ENCODE data around the gene CTSW. TPM values are rescaled to one million over a fixed set of nuclear protein-coding genes. Genes with fewer than 3 reads are reported as not detected.
A peak's percentile ranks its signal among the peaks of the same experiment; 100 is the strongest.

CTSW gene
- total and polyA plus RNA-seq, 2 donors (not counting 1 experiment from before 2014, with no cell fraction given): 0.84 to 4.6 TPM

- no peak overlapping the region for H3K9ac ChIP-seq (ENCODE audit: low read length)
- peaks cover 0 to 62% of the 10 kb centered on the region in 2 experiments for H3K36me3 ChIP-seq (replicated peaks in 1 of 2; ENCODE audit: control extremely low read depth in 1 of 2, control insufficient read depth in 1 of 2, extremely low read depth in 1 of 2, insufficient read depth in 2 of 2, low read length in 1 of 2)
- no peak overlapping the region for H3K27ac Mint-ChIP-seq
- POLR2A ChIA-PET: interaction anchor here (0.6 kb wide), 1 partner anchor 14 kb away, joined by 3 read pairs; no protein-coding TSS in a partner anchor
- peaks cover 43% of the 10 kb centered on the region for H3K79me2 ChIP-seq (ENCODE audit: control insufficient read depth, insufficient read depth, low read length)
- H2AFZ ChIP-seq (ENCODE audit: insufficient read depth, low read depth, low read length, poor library complexity, severe bottlenecking): no peak overlapping the region
- H3K4me1 ChIP-seq (ENCODE audit: control insufficient read depth in 2 of 2, insufficient read depth in 2 of 2, low read length in 2 of 2): peaks cover 11 to 22% of the 10 kb centered on the region in 2 donors
- H3K27me3 ChIP-seq (replicated peaks in 1 of 4; ENCODE audit: control extremely low read depth in 1 of 4, control insufficient read depth in 3 of 4, insufficient read depth in 4 of 4, low read length in 3 of 4): no peaks in the 10 kb centered on the region
- no peak overlapping the region for H3K4me3 Mint-ChIP-seq
- peaks cover 33% of the 10 kb centered on the region for H3K4me1 Mint-ChIP-seq
- no peak for TF ChIP-seq EZH2 (IDR thresholded peaks at IDR 0.05; ENCODE audit: borderline replicate concordance, insufficient read depth, low read depth, low read length, poor library complexity, severe bottlenecking)
- TF ChIP-seq CTCF (IDR thresholded peaks at IDR 0.05): no peak
- no peak overlapping the region for H3K27ac ChIP-seq (ENCODE audit: low read length in 2 of 2)
- intact Hi-C loops (cut with micrococcal nuclease): no loop called here
- no peak for ATAC-seq (ENCODE audit: low read depth)
- no peak overlapping the region for H3K4me3 ChIP-seq (ENCODE audit: control extremely low read depth in 1 of 5, extremely low read depth in 1 of 5, insufficient read depth in 1 of 5, low read depth in 2 of 5, low read length in 4 of 5)
- H3K9me3 Mint-ChIP-seq (ENCODE audit: insufficient read depth): no peaks in the 10 kb centered on the region
- no peak overlapping the region for H3K4me2 ChIP-seq (replicated peaks; ENCODE audit: low read depth, low read length, poor library complexity, severe bottlenecking)
- no peaks in the 10 kb centered on the region for H3K27me3 Mint-ChIP-seq
- DNase-seq: peak; percentile 16
- peaks cover 73% of the 10 kb centered on the region for H4K20me1 ChIP-seq (ENCODE audit: control insufficient read depth, insufficient read depth, low read length, poor library complexity, severe bottlenecking)
- H3K9me3 ChIP-seq (ENCODE audit: control extremely low read depth in 1 of 3, control insufficient read depth in 2 of 3, insufficient read depth in 1 of 3, low read length in 2 of 3): peaks cover 0 to 15% (median 0%) of the 10 kb centered on the region in 3 donors
- 95% methylated on average over 32 of the region's 33 CpGs for WGBS (ENCODE audit: insufficient coverage)
- CTCF ChIA-PET: interaction anchor here (2.8 kb wide), 1 partner anchor 8 kb away, joined by 15 read pairs; the partner anchor contains the start of gene MUS81
Measured at GRCh38 chr11:65852508-65853245, 27.0 kb upstream of the CTSW start.

Data from B cell (primary cell).